Measurements from ENCODE around the gene TTC28.

Gene TTC28

DNA sequence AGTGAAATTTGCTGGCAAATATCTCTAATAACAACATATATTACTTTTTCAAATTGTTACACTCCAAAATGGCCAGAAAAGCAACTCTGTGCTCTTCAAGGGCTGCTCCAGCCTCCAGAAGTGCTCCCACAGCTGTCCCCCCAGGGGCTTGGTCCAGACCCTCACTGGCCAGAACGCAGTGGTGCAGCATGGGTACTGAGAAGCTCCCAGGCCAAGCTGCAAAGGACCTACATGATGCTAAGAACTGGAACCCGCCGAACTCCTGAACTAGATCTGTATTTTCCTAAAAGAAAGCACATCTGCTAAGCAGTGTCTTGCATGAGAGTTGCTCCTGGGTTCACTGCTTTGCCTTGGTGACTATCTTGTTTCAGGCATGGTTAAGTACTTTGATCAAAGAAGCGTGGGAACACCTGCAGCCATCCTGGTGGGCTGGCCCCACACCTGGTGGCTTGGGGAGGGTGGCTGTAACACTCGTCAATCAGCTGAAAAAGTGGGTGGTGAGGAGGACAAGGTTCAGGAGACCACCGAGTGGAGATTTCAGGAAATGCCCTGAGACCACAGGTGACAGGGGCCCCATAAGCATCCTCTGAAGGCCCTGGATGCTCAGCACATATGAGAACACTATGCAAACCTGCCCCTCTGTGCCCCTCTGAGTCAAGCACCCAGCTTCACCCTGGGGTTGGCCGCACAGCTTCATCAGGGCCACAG, 687.9 kb downstream of the TTC28 start:
- Histone ChIP-seq H3K36me3 (ENCODE audit: control insufficient read depth, insufficient read depth, low read length) (no peaks in the 10 kb centered on the region), H3K4me3 (ENCODE audit: low read length) (no peak overlapping the region), H3K18ac (ENCODE audit: low read length) (no peak overlapping the region), H3K4me1 (ENCODE audit: control insufficient read depth, low read depth, low read length) (no peaks in the 10 kb centered on the region), H3K9ac (ENCODE audit: low read length) (no peak overlapping the region), H2BK120ac (ENCODE audit: low read depth, low read length) (no peak overlapping the region), H3K27ac (ENCODE audit: low read depth, low read length) (no peak overlapping the region), H3K56ac (ENCODE audit: low read length) (no peak overlapping the region), H3K79me2 (ENCODE audit: control insufficient read depth, insufficient read depth, low read length) (no peaks in the 10 kb centered on the region), H2AK5ac (ENCODE audit: low read length) (no peak overlapping the region), H3K4me2 (ENCODE audit: low read length) (no peak overlapping the region), H3K27me3 (ENCODE audit: insufficient read depth, low read length, poor library complexity) (no peaks in the 10 kb centered on the region), H4K5ac (ENCODE audit: low read length) (no peak overlapping the region), H3K4ac (ENCODE audit: low read depth, low read length) (no peak overlapping the region), H4K8ac (ENCODE audit: low read depth, low read length) (no peak overlapping the region), H2BK15ac (replicated peaks; ENCODE audit: low read depth) (no peak overlapping the region), H3K79me1 (ENCODE audit: low read length) (no peaks in the 10 kb centered on the region), H3K23ac (ENCODE audit: low read length) (no peak overlapping the region), H2BK5ac (ENCODE audit: low read length) (no peak overlapping the region)
- DNase-seq = no peak
- no CpG with 5 or more reads among the region's 7 CpGs for WGBS (ENCODE audit: extremely low coverage, insufficient coverage, low lambda C conversion rate)

DNA sequence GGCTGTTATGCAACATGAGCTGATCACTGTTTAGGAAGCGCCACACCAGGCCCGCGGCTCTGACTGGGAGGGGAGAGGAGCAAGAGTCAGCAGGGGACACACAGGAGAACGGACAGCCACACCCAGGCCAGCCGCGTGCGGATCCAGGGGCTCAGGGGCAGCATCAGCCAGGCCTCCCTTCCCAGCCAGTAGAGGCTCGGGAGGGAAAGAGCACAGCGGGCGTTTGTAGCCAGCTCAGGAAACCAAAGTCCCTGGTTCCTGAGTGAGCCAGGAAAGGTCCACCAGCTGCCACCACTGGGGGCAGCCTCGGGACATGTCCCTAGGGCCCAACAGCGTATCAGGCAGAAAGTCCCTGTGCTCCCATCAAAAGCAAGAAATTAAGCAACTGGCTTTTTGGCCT, 688.8 kb downstream of the TTC28 start:
- Histone ChIP-seq H3K27me3 (ENCODE audit: insufficient read depth, low read length, poor library complexity) (no peaks in the 10 kb centered on the region), H3K79me1 (ENCODE audit: low read length) (no peaks in the 10 kb centered on the region), H3K79me2 (ENCODE audit: control insufficient read depth, insufficient read depth, low read length) (no peaks in the 10 kb centered on the region), H3K9ac (ENCODE audit: low read length) (no peak overlapping the region), H2BK15ac (replicated peaks; ENCODE audit: low read depth) (no peak overlapping the region), H2BK120ac (ENCODE audit: low read depth, low read length) (no peak overlapping the region), H3K4me1 (ENCODE audit: control insufficient read depth, low read depth, low read length) (no peaks in the 10 kb centered on the region), H3K4me3 (ENCODE audit: low read length) (no peak overlapping the region), H3K18ac (ENCODE audit: low read length) (no peak overlapping the region), H3K4ac (ENCODE audit: low read depth, low read length) (no peak overlapping the region), H3K23ac (ENCODE audit: low read length) (no peak overlapping the region), H4K5ac (ENCODE audit: low read length) (no peak overlapping the region), H3K56ac (ENCODE audit: low read length) (peak overlapping the region; percentile 65), H2BK5ac (ENCODE audit: low read length) (no peak overlapping the region), H3K27ac (ENCODE audit: low read depth, low read length) (no peak overlapping the region), H4K8ac (ENCODE audit: low read depth, low read length) (no peak overlapping the region), H2AK5ac (ENCODE audit: low read length) (no peak overlapping the region), H3K4me2 (ENCODE audit: low read length) (no peak overlapping the region), H3K36me3 (ENCODE audit: control insufficient read depth, insufficient read depth, low read length) (no peaks in the 10 kb centered on the region)
- no CpG with 5 or more reads among the region's 12 CpGs for WGBS (ENCODE audit: extremely low coverage, insufficient coverage, low lambda C conversion rate)
- DNase-seq = peak; percentile 92

DNA sequence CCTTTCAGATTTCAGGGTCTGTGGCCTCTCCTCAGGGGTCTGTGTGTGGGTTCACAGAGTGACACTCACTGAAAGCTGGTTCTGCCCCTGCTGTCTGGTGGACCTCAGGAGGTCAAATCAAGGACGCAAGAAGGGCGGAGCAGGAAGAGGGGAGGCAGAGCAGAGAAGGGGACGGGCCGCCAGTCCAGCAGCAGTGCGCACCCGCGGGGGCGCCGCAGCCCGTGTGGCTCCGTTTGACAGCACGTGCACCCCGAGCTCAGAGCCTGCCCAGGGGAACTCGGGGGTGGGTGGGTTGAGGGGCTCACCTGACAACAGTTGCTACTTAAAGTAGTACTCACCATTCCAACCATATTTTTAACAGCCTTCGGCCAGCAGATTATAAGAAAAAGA, 689.2 kb downstream of the TTC28 start:
- Histone ChIP-seq H2AK5ac (ENCODE audit: low read length) (no peak overlapping the region), H3K27ac (ENCODE audit: low read depth, low read length) (no peak overlapping the region), H4K5ac (ENCODE audit: low read length) (no peak overlapping the region), H3K56ac (ENCODE audit: low read length) (no peak overlapping the region), H3K23ac (ENCODE audit: low read length) (no peak overlapping the region), H3K4me3 (ENCODE audit: low read length) (no peak overlapping the region), H3K18ac (ENCODE audit: low read length) (no peak overlapping the region), H3K79me1 (ENCODE audit: low read length) (no peaks in the 10 kb centered on the region), H3K4me2 (ENCODE audit: low read length) (no peak overlapping the region), H3K36me3 (ENCODE audit: control insufficient read depth, insufficient read depth, low read length) (no peaks in the 10 kb centered on the region), H4K8ac (ENCODE audit: low read depth, low read length) (no peak overlapping the region), H2BK15ac (replicated peaks; ENCODE audit: low read depth) (no peak overlapping the region), H3K79me2 (ENCODE audit: control insufficient read depth, insufficient read depth, low read length) (no peaks in the 10 kb centered on the region), H3K4me1 (ENCODE audit: control insufficient read depth, low read depth, low read length) (no peaks in the 10 kb centered on the region), H2BK5ac (ENCODE audit: low read length) (no peak overlapping the region), H3K27me3 (ENCODE audit: insufficient read depth, low read length, poor library complexity) (no peaks in the 10 kb centered on the region), H3K9ac (ENCODE audit: low read length) (no peak overlapping the region), H2BK120ac (ENCODE audit: low read depth, low read length) (no peak overlapping the region), H3K4ac (ENCODE audit: low read depth, low read length) (no peak overlapping the region)
- DNase-seq = no peak
- WGBS (ENCODE audit: extremely low coverage, insufficient coverage, low lambda C conversion rate) = no CpG with 5 or more reads among the region's 15 CpGs

DNA sequence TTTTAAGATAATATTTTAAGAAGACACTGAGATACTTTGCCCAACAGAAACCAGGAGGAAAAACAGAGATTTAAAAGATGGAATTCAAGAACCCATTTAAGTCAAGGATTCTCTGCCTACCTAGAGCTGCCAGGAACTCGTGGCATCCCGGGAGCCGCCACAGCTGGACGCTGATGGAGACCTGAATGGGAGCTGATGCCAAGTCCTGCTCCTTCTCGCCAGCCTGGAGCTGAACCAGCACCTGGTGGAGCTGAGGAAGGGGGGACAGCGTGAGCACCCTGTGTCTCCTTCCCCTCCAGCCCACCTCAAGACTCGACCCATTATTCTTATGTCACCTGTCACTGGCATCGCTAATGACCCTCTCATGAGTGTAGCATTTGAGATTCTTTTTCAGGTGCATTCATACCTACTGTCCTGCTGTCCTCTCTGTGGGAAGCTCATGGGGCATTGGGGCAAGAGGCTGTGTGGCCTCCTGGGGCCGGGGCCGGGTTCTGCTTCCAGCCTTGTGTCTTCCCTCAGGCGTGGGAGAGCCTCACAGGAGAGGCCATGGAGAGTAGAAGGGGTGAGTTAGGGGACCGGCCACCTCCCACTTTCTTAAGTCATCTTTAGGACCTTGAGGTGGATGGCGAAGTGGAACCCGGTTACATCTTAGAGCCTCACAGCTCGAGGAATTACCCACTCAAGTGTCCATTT, 689.7 kb downstream of the TTC28 start:
- no peak for DNase-seq
- Histone ChIP-seq H2BK15ac (replicated peaks; ENCODE audit: low read depth) (no peak overlapping the region), H3K4me1 (ENCODE audit: control insufficient read depth, low read depth, low read length) (no peaks in the 10 kb centered on the region), H3K36me3 (ENCODE audit: control insufficient read depth, insufficient read depth, low read length) (no peaks in the 10 kb centered on the region), H3K79me2 (ENCODE audit: control insufficient read depth, insufficient read depth, low read length) (no peaks in the 10 kb centered on the region), H3K56ac (ENCODE audit: low read length) (no peak overlapping the region), H3K27me3 (ENCODE audit: insufficient read depth, low read length, poor library complexity) (no peaks in the 10 kb centered on the region), H3K18ac (ENCODE audit: low read length) (no peak overlapping the region), H2BK120ac (ENCODE audit: low read depth, low read length) (no peak overlapping the region), H3K4me2 (ENCODE audit: low read length) (no peak overlapping the region), H3K9ac (ENCODE audit: low read length) (no peak overlapping the region), H3K23ac (ENCODE audit: low read length) (no peak overlapping the region), H3K4ac (ENCODE audit: low read depth, low read length) (no peak overlapping the region), H2AK5ac (ENCODE audit: low read length) (no peak overlapping the region), H4K5ac (ENCODE audit: low read length) (no peak overlapping the region), H3K27ac (ENCODE audit: low read depth, low read length) (no peak overlapping the region), H3K4me3 (ENCODE audit: low read length) (no peak overlapping the region), H2BK5ac (ENCODE audit: low read length) (no peak overlapping the region), H4K8ac (ENCODE audit: low read depth, low read length) (no peak overlapping the region), H3K79me1 (ENCODE audit: low read length) (no peaks in the 10 kb centered on the region)
- no CpG with 5 or more reads among the region's 15 CpGs for WGBS (ENCODE audit: extremely low coverage, insufficient coverage, low lambda C conversion rate)

DNA sequence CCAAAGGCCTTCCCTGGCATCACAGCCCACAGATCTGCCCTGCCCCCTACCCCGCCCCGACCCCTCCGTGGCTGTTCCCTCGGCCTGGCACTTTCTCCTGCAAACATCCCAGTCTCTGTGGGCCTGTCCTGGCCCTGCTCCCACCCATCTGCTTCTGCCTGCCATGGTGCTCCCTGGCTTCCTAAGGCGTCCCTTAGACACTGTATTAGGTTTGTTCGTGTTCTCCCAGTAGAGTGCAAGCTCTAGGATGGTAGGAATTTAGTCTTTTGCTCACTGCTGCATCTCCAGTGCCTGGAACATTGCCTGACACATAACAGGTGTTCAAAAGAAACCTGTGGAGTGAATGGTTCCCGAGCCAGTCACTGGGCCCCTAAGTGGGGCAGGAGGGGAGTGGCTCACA, 690.9 kb downstream of the TTC28 start:
- H3K4ac ChIP-seq (ENCODE audit: low read depth, low read length) = no peak overlapping the region
- no peak overlapping the region for H3K9ac ChIP-seq (ENCODE audit: low read length)
- no peak overlapping the region for H3K4me3 ChIP-seq (ENCODE audit: low read length)
- H3K4me1 ChIP-seq (ENCODE audit: control insufficient read depth, low read depth, low read length) = no peaks in the 10 kb centered on the region
- H4K5ac ChIP-seq (ENCODE audit: low read length) = no peak overlapping the region
- H4K8ac ChIP-seq (ENCODE audit: low read depth, low read length) = no peak overlapping the region
- no peak overlapping the region for H2BK120ac ChIP-seq (ENCODE audit: low read depth, low read length)
- no peak overlapping the region for H2BK15ac ChIP-seq (replicated peaks; ENCODE audit: low read depth)
- no peak overlapping the region for H3K4me2 ChIP-seq (ENCODE audit: low read length)
- no CpG with 5 or more reads among the region's 7 CpGs for WGBS (ENCODE audit: extremely low coverage, insufficient coverage, low lambda C conversion rate)
- no peaks in the 10 kb centered on the region for H3K36me3 ChIP-seq (ENCODE audit: control insufficient read depth, insufficient read depth, low read length)
- DNase-seq = no peak
- no peak overlapping the region for H3K27ac ChIP-seq (ENCODE audit: low read depth, low read length)
- H3K79me2 ChIP-seq (ENCODE audit: control insufficient read depth, insufficient read depth, low read length) = no peaks in the 10 kb centered on the region
- no peak overlapping the region for H3K23ac ChIP-seq (ENCODE audit: low read length)
- no peak overlapping the region for H2BK5ac ChIP-seq (ENCODE audit: low read length)
- no peak overlapping the region for H3K18ac ChIP-seq (ENCODE audit: low read length)
- H2AK5ac ChIP-seq (ENCODE audit: low read length) = no peak overlapping the region
- H3K79me1 ChIP-seq (ENCODE audit: low read length) = no peaks in the 10 kb centered on the region
- no peak overlapping the region for H3K56ac ChIP-seq (ENCODE audit: low read length)
- no peaks in the 10 kb centered on the region for H3K27me3 ChIP-seq (ENCODE audit: insufficient read depth, low read length, poor library complexity)

Data from mesendoderm (in vitro differentiated cells).